CD4-positive, CD25-positive, alpha-beta regulatory T cell (primary cell): Measurements from ENCODE around the gene KIAA1217. TPM values are rescaled to one million over a fixed set of nuclear protein-coding genes. Genes with fewer than 3 reads are reported as not detected.

Experiments used
- ATAC-seq, 2 donors: fragments of 150-1000 bp; cut with Tn5 transposase; one replicate each; pipeline ENCODE4 v1.10.0; 2021; ENCODE audit warnings: low read depth in 2 of 2, moderate number of reproducible peaks in 2 of 2, moderate library complexity in 1 of 2
- DNase-seq, 3 donors: peaks; one replicate each; pipeline versions ENCODE4 v3.0.0 to v3.0.0-alpha.2; 2012 to 2022; ENCODE audit warnings: mixed read lengths in 1 of 3
- H3K27ac ChIP-seq: one replicate; pipeline ENCODE4 v1.7.0; 2013; ENCODE audit warnings: mild to moderate bottlenecking, low read length; ENCODE audit not compliant: insufficient read depth, poor library complexity, severe bottlenecking
- H3K27me3 ChIP-seq: one replicate; pipeline ENCODE4 v1.7.0; 2013; ENCODE audit warnings: low read length; ENCODE audit not compliant: control insufficient read depth, insufficient read depth
- H3K36me3 ChIP-seq: one replicate; pipeline ENCODE4 v1.7.0; 2013; ENCODE audit warnings: mild to moderate bottlenecking, low read length, moderate library complexity; ENCODE audit not compliant: control insufficient read depth, insufficient read depth
- H3K4me1 ChIP-seq: 2 replicates; pipeline ENCODE4 v1.7.0; 2013; ENCODE audit warnings: mild to moderate bottlenecking, low read length; ENCODE audit not compliant: insufficient read depth, control insufficient read depth, poor library complexity, severe bottlenecking
- H3K4me3 ChIP-seq: one replicate; pipeline ENCODE4 v1.7.0; 2013; ENCODE audit warnings: low read depth, mild to moderate bottlenecking, low read length, moderate library complexity
- H3K9me3 ChIP-seq, 2 experiments: 1 replicate in 1 of 2; 2 replicates in 1 of 2; pipeline ENCODE4 v1.7.0; 2013; ENCODE audit warnings: low read length in 2 of 2, mild to moderate bottlenecking in 1 of 2, moderate library complexity in 1 of 2; ENCODE audit not compliant: control insufficient read depth in 2 of 2
- H3K27ac Mint-ChIP-seq, 3 donors: one replicate each; pipeline ENCODE4 v1.8.0; 2020 to 2022; ENCODE audit warnings: mild to moderate bottlenecking in 3 of 3, mixed read lengths in 3 of 3, moderate library complexity in 2 of 3
- H3K27me3 Mint-ChIP-seq: one replicate; pipeline ENCODE4 v1.8.0; 2022; ENCODE audit warnings: mild to moderate bottlenecking, mixed read lengths
- H3K36me3 Mint-ChIP-seq: one replicate; pipeline ENCODE4 v1.8.0; 2020; ENCODE audit warnings: mixed read lengths
- H3K4me1 Mint-ChIP-seq, 4 donors: one replicate each; pipeline ENCODE4 v1.8.0; 2020 to 2022; ENCODE audit warnings: mixed read lengths in 4 of 4, mild to moderate bottlenecking in 1 of 4
- H3K4me3 Mint-ChIP-seq, 4 donors: one replicate each; pipeline ENCODE4 v1.8.0; 2020 to 2022; ENCODE audit warnings: mild to moderate bottlenecking in 4 of 4, mixed read lengths in 4 of 4, moderate library complexity in 3 of 4
- H3K9me3 Mint-ChIP-seq, 7 donors: one replicate each; pipeline ENCODE4 v1.8.0; 2020 to 2022; ENCODE audit warnings: mixed read lengths in 7 of 7, mild to moderate bottlenecking in 3 of 7, moderate library complexity in 2 of 7
- polyA plus RNA-seq, 4 donors: library from polyadenylated mRNA; unstranded; fragments of 300-500 nt; fragmentation: Illumina TruSeq; gene quantifications; one replicate each; pipeline ENCODE4 v1.2.3, GENCODE V29; 2021
- total RNA-seq: library from RNA; stranded (reverse); gene quantifications from one replicate; pipeline ENCODE4 v1.2.3, GENCODE V29; 2022

KIAA1217 gene
- total and polyA plus RNA-seq, 5 donors from 2014 or later = 0.10 TPM; not detected in 4

DNA sequence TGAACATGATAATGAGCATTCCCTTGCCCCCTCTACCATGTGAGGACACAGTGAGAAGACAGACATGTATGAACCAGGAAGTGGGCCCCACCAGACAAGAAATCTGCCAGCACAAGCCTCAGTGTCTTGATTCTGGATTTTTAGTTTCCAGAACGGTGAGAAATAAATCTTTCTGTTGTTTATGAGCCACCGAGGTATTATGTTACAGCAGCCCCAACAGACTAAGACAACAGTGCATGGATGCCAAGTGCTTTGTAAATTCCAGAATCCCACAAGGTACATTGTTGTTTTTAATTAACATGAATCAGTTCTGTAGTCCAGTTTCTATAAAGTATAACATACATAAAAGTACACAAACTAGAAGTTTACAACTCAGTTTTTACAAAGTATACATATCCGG lies 352.5 kb downstream of the KIAA1217 start:
- H3K4me3 ChIP-seq = no peak overlapping the region
- H3K36me3 Mint-ChIP-seq = no peaks in the 10 kb centered on the region
- DNase-seq (no peak), ATAC-seq (no peak)
- no peak overlapping the region for H3K4me3 Mint-ChIP-seq
- no peaks in the 10 kb centered on the region for H3K4me1 ChIP-seq
- H3K9me3 Mint-ChIP-seq = no peaks in the 10 kb centered on the region
- H3K36me3 ChIP-seq = no peaks in the 10 kb centered on the region
- no peaks in the 10 kb centered on the region for H3K9me3 ChIP-seq
- no peak overlapping the region for H3K27ac Mint-ChIP-seq
- no peak overlapping the region for H3K27ac ChIP-seq
- H3K27me3 Mint-ChIP-seq = peaks cover 4% of the 10 kb centered on the region
- peaks cover 0 to 7% (median 4%) of the 10 kb centered on the region in 4 donors for H3K4me1 Mint-ChIP-seq
- H3K27me3 ChIP-seq = no peaks in the 10 kb centered on the region

DNA sequence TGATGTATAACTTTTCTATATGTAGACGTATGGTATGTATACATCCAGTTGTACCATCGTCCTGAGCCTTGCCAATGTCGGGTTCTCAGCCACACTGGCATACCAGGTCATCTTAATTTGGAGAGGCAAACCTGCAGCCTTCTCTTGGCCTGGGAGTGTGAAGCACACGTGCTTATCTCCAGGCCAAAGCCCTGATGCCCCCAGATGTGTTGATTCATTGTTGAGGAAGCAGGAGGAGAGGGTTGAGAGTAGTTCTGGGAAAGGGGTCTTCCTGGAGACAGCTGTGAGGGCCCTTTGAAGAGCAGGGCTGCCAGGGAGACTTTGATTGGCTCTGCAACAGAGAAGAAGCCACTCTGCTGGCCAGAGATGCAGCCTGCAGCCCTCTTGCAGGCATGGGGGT lies 359.1 kb downstream of the KIAA1217 start:
- no peaks in the 10 kb centered on the region for H3K4me1 Mint-ChIP-seq
- H3K36me3 ChIP-seq = no peaks in the 10 kb centered on the region
- H3K9me3 Mint-ChIP-seq = peaks cover 0 to 2% (median 0%) of the 10 kb centered on the region in 7 donors
- DNase-seq (no peak), ATAC-seq (no peak)
- H3K27ac ChIP-seq = no peak overlapping the region
- H3K4me1 ChIP-seq = no peaks in the 10 kb centered on the region
- no peaks in the 10 kb centered on the region for H3K9me3 ChIP-seq
- H3K27ac Mint-ChIP-seq = no peak overlapping the region
- H3K27me3 ChIP-seq = no peaks in the 10 kb centered on the region
- H3K36me3 Mint-ChIP-seq = peaks cover 3% of the 10 kb centered on the region
- no peak overlapping the region for H3K4me3 ChIP-seq
- peaks cover 11% of the 10 kb centered on the region for H3K27me3 Mint-ChIP-seq
- no peak overlapping the region for H3K4me3 Mint-ChIP-seq

DNA sequence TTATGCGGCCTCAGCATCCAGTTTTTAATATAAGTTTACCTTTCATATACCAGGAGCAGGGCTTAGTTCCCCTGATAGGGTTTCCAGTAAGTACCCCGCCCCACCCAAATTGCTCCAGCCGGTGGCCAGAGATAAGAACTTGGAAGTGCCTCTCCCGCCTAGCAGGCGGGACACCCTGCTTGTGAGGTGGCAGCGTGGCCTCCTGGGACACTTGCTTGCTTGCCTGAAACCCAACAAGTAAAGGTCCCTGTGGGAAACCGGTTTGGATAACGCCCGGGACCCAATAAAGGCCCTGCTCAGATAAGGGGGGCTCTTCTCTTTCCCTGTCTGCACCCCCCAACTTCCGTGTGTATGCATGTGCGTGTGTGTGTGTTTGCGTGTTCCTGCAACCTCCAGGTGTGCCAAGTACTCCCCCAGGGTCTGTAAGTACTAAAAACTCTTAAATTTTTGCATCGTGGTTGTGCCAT lies 360.4 kb downstream of the KIAA1217 start:
- DNase-seq (no peak), ATAC-seq (no peak)
- Histone ChIP-seq H3K36me3 (no peaks in the 10 kb centered on the region), H3K4me1 (no peaks in the 10 kb centered on the region), H3K27ac (no peak overlapping the region), H3K9me3 (no peaks in the 10 kb centered on the region), H3K4me3 (no peak overlapping the region), H3K27me3 (no peaks in the 10 kb centered on the region)
- Mint-ChIP-seq H3K9me3 (peaks cover 0 to 2% (median 0%) of the 10 kb centered on the region in 7 donors), H3K36me3 (peaks cover 3% of the 10 kb centered on the region), H3K27me3 (peaks cover 22% of the 10 kb centered on the region), H3K4me1 (no peaks in the 10 kb centered on the region), H3K4me3 (no peak overlapping the region), H3K27ac (no peak overlapping the region)

DNA sequence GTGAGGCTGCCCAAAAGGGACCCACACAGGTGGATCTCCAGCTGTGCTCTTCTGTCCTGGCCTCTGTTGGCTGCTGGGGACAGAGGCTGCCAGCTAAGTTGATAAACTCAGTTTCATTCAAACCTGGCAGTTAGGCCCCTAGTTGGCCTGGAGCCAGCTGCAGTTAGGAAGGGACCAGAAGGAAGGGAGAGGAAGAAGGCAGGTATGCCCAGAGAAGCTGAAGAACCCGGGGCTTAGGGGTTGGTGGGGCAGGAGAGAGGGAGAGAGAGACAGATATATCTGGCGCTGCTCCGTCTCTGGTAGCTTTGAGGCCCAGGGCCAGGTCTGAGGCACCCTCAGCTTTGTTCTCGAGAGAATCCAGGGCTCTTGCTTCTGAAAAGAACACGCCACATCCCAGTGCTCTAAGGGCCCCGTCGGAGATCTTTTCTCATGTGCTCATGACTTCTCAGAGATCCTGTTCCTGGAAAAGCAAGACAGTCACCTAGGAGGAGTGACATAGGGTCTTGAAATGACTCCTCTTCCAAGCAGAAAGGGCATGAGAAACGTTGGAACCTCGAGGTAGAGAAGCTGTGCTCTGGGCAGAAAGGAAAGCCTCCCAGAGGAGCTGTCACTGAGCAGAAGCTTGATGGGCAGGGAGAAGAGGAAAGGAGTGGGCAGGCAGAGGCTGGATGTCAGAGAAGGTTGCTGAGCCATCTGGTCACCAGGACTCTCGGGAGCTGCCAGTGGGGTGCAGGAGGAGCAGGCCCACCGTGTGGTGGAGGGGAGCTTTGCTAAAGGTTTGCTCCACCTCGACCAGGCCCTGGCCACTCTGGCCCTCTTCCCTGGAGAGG lies 361.1 kb downstream of the KIAA1217 start:
- H3K27me3 ChIP-seq = no peaks in the 10 kb centered on the region
- no peaks in the 10 kb centered on the region for H3K36me3 ChIP-seq
- DNase-seq (no peak), ATAC-seq (no peak)
- H3K9me3 ChIP-seq = no peaks in the 10 kb centered on the region
- no peak overlapping the region for H3K27ac ChIP-seq
- H3K27ac Mint-ChIP-seq = peak overlapping the region in 1 of 3 donors; percentile 64
- H3K4me1 ChIP-seq = no peaks in the 10 kb centered on the region
- peaks cover 0 to 2% (median 0%) of the 10 kb centered on the region in 7 donors for H3K9me3 Mint-ChIP-seq
- H3K4me3 Mint-ChIP-seq = no peak overlapping the region
- peaks cover 24% of the 10 kb centered on the region for H3K27me3 Mint-ChIP-seq
- H3K36me3 Mint-ChIP-seq = peaks cover 3% of the 10 kb centered on the region
- H3K4me1 Mint-ChIP-seq = no peaks in the 10 kb centered on the region
- no peak overlapping the region for H3K4me3 ChIP-seq

DNA sequence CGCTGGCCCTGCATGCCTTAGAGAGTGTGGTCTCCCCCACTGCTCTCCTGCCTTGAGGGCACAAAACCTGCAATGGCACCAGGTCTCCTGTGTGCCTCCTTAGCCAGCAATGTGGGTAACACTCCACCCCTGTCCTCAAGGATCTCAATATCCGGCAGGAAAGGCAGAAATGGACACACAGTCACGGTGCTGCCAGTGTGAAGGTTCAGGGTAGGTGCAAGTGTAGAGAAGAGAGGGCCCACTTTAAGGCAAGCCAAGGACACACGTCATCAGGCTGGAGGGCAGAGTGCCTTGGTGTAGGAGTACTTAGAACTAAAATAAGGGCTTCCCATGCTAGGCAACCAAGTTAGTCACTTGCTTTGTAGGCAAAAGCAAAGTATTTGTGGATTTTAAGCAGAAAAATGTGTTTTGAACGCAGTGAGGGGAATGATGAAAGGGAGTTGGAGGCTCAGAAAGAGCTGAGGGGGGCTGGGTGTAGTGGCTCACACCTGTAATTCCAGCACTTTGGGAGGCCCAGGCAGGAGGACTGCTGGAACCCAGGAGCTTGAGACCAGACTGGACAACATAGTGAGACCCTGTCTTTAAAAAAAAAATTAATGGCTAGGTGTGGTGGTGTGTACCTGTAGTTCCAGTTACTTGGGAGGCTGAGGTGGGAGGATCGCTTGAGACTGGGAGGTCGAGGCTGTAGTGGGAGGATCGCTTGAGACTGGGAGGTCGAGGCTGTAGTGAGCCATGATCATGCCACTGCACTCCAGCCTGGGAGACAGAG lies 361.9 kb downstream of the KIAA1217 start:
- H3K36me3 ChIP-seq = no peaks in the 10 kb centered on the region
- H3K4me1 ChIP-seq = no peaks in the 10 kb centered on the region
- Mint-ChIP-seq H3K9me3 (peaks cover 0 to 2% (median 0%) of the 10 kb centered on the region in 7 donors), H3K4me3 (no peak overlapping the region), H3K27me3 (peaks cover 28% of the 10 kb centered on the region), H3K27ac (peak overlapping the region in 2 of 3 donors; percentile 64 to 81), H3K4me1 (peaks cover 0 to 5% (median 2%) of the 10 kb centered on the region in 4 donors), H3K36me3 (peaks cover 3% of the 10 kb centered on the region)
- no peak for ATAC-seq
- H3K4me3 ChIP-seq = no peak overlapping the region
- H3K27ac ChIP-seq = no peak overlapping the region
- no peaks in the 10 kb centered on the region for H3K9me3 ChIP-seq
- no peaks in the 10 kb centered on the region for H3K27me3 ChIP-seq
- no peak for DNase-seq

DNA sequence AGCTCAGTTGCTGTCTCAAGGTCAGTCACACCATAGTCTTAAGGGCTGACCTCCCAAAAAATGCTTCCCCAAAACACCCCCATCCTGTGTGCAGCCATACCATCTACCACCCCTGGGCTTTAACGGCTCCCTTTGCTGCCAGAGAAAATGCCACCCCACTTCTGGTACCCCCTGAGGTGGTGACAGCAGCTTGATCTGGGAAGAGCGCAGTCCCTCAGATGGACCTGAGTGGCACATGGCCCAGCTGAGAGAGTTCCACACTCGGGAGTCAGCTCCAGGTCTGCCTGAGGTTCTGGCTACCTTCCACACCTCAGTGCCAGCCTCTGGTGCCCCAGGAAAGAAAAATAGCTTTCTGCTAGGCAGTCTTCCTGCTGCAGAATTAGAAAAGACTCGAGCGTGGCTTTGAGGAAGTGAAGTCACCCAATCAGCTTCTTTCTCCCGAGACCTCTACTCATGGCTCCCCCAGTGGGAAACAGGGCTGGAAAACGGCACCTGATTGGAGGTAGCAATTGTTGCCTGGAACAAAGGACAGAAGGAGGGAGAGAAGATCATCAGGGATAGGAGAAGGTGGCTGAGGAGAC lies 363.0 kb downstream of the KIAA1217 start:
- Histone ChIP-seq H3K9me3 (no peaks in the 10 kb centered on the region), H3K36me3 (no peaks in the 10 kb centered on the region), H3K4me3 (no peak overlapping the region), H3K4me1 (no peaks in the 10 kb centered on the region), H3K27me3 (peaks cover 1% of the 10 kb centered on the region), H3K27ac (no peak overlapping the region)
- ATAC-seq = no peak
- Mint-ChIP-seq H3K27ac (peak overlapping the region in 1 of 3 donors; percentile 36), H3K36me3 (peaks cover 3% of the 10 kb centered on the region), H3K4me3 (no peak overlapping the region), H3K4me1 (peaks cover 0 to 10% (median 2%) of the 10 kb centered on the region in 4 donors), H3K27me3 (peaks cover 28% of the 10 kb centered on the region), H3K9me3 (peaks cover 0 to 2% (median 0%) of the 10 kb centered on the region in 7 donors)
- DNase-seq = no peak

DNA sequence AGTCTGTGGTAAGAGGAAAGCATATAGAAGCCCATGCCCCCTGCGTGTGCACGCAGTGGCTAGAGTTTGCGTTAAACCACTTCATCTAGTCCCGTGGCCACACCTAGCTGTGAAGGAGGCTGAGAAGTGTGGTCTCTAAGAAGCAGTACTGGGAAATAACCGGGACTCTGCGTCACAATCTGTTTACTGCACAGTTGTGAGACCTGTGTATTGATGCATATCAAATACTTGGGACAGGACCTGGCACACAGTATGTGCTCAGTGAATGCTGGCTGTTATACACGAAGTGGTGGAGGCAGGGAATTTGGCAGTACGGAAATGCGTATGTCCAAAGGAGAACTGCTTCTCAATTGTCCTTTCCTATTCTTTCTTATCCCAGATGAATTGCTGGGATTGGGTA lies 365.2 kb downstream of the KIAA1217 start:
- H3K4me1 Mint-ChIP-seq = peaks cover 0 to 11% (median 2%) of the 10 kb centered on the region in 4 donors
- no peak overlapping the region for H3K4me3 Mint-ChIP-seq
- H3K9me3 ChIP-seq = no peaks in the 10 kb centered on the region
- DNase-seq (no peak), ATAC-seq (no peak)
- no peaks in the 10 kb centered on the region for H3K36me3 ChIP-seq
- H3K27ac Mint-ChIP-seq = no peak overlapping the region
- H3K27me3 Mint-ChIP-seq = peaks cover 21% of the 10 kb centered on the region
- no peak overlapping the region for H3K4me3 ChIP-seq
- no peaks in the 10 kb centered on the region for H3K4me1 ChIP-seq
- peaks cover 3% of the 10 kb centered on the region for H3K36me3 Mint-ChIP-seq
- H3K9me3 Mint-ChIP-seq = no peaks in the 10 kb centered on the region
- no peak overlapping the region for H3K27ac ChIP-seq
- H3K27me3 ChIP-seq = peaks cover 4% of the 10 kb centered on the region
